HG02840 (cell line): ENCODE data around the gene HS3ST4.
"Not testable (repeated sequence)": the region's sequence is repeated elsewhere in the genome, so short reads cannot be mapped to it uniquely, and the experiment has no call there.

Experiments used
- ATAC-seq: cut with Tn5 transposase; IDR thresholded peaks from one replicate; pipeline ENCODE4 v1.9.1; 2021; ENCODE audit warnings: mild to moderate bottlenecking, moderate library complexity, moderate number of reproducible peaks; ENCODE audit not compliant: unreplicated experiment, low FRiP score

The HS3ST4 gene

DNA sequence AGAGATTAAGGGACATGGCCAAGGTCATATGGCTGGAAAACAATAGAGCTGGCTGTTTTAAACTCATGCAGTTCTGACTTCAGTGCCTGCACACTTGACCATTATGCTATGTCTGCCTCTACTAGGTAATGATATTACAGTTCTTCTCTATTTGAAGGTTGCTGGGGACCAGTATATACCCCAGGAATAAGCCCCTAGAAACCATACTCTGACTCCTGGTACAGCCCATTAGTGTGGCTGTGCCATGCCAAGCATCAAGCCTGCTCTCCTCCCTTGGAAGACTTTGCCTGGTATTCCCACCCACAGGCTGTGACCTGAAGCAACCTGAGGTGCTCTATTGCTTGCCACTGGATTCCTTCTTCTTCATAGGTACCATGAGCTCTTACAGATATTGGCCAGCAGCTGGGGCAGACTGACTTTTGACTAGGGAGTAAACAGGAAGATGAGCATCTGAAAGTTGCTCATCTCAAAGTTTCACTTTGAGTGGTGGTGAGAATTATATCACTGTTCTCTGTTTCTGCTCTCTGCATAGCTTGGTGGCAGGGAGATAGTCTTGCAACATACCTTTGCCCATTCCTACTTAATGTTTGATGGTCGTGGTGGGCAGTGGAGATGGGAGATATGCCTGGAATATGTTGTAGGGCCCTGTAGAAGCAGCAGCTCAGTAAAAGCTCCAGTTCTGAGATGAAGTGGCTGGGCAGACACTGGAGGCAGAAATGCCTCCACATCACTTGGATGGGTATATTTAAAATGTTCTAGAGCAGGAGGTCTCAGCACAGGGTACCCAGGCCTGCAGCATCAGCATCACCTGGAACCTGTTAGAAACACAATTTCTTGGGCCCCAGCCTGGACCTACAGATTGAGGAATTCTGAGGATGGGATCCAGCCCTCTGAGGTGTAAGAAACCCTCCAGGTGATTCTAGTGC is 274.7 kb downstream of the HS3ST4 start:
- ATAC-seq: no peak

DNA sequence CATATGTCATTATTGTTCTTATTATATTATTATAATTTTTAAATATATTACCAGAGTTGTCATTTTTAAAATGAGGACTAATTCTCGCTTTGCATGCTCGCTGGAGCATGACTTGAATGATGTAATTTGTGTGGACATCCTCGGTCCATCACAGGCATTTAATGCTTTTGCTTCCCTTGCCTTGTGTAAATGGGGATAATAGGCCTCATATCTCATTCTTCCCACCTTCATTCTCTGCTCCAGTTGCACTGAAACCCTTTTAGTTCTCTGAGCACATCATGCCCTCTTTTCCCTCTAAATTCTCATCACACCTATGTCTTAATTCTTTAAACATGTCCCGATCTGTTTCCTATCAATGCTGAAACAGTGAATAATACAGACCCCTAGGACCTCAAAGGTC is 285.4 kb downstream of the HS3ST4 start:
- ATAC-seq: no peak

DNA sequence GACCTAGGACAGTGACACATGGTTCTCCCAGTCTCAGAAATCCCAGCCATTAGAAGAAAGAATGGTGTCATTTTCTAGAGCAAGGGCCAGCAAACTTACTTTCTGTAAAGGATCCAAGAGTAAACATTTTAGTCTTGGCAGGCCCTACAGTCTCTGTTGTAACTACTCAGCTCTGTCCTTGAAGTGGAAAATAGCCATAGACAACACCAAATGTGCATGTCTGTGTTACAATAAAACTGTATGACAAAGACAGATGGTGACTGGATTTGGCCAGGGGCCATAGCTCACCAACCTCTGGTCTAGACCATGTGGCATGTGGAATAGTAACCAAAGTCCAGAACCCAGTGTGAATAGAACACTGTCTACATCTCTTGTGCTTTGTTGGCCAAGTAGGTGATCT is 286.5 kb downstream of the HS3ST4 start:
- no peak for ATAC-seq

DNA sequence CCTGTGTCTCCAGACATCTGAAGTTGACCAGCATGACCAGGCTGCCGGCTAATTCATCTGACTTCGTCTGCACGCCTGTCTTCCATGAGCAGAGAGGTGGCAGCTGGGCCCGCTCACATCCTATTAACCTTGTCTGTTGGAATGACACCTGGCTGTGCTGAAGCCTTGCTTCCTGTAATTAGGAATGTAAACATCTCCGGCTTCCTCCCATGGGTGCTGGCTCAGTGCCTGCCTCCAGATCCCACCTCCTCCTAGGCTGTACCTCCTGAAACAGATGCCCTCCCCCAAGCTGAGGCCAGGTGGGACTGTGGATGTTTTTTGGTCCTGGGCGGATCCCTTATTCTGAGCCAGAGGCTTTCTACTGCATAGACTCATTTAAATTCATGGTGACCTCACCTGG is 296.3 kb downstream of the HS3ST4 start:
- ATAC-seq: no peak

DNA sequence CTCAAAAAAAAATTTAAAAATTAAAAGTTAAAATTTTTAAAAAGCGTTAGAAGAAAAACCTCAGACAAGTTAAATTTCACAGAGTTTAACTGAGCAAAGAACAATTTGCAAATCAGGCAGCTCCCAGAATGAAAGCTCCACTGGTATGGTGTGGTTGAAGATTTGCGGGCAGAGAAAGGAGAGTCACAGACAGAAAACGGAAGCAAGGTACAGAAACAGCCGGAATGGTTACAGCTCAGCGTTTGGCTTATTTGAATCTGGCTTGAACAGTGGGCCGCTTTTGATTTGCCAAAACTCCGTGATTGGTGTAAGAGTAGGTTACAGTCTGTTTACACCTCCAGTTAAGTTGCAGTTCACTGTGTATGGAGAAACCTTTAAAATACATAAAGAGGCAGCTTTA is 297.1 kb downstream of the HS3ST4 start:
- no peak for ATAC-seq

DNA sequence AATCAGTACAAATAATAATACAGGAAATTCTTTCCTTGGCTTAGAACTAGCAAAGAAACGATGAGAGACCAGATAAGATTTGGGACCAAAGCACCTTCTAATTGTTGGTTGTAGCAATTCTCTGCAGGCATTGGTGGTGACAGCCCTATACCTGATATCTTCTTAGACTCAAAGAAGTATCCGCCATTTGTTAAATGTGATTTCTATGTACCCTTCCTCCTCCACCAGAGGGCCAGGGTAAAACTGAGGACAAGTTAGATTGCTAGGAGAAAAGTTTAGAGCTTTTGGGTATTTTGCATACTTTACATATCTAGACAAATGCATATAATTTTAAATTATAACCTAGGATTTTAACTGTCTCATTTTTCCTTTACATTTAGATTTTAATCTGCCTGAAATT is 304.3 kb downstream of the HS3ST4 start:
- no peak for ATAC-seq

DNA sequence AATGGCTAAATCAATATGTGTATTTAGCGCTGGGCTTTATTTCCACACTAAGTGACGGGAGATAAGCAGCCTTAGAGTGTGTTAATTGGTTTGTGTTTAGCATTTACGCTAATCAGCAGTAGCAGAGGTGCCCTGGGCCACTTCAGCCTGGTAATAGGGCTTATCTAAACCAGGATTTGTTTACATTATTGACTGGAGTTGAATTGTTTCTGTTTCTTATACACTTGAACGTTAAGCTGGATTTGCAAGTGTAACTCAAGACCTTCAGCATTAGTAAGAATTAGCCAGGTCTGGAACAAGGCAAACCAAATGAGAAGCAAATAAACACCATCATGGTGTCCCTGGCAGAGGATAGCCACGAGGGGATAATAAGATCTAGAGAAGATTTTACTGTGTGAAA is 313.6 kb downstream of the HS3ST4 start:
- ATAC-seq: no peak

DNA sequence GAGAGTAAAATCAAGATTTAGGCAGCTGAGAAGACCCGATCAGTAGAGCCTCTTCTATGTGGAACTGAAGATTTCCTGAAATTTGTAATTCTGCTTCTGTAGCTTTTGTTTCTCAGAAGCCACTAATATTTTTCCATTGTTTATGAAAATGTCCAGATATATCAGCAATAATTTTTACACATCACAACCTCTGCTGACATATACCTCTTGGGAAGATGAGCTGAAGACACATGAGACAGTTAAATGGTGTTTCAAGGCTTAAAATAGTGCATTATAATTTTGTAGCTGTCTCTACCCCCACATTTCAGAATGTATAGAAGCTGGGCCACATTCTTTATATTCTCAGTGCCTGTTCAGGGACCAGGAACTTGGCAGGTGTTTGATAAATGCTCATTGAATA is 320.6 kb downstream of the HS3ST4 start:
- ATAC-seq: no peak

DNA sequence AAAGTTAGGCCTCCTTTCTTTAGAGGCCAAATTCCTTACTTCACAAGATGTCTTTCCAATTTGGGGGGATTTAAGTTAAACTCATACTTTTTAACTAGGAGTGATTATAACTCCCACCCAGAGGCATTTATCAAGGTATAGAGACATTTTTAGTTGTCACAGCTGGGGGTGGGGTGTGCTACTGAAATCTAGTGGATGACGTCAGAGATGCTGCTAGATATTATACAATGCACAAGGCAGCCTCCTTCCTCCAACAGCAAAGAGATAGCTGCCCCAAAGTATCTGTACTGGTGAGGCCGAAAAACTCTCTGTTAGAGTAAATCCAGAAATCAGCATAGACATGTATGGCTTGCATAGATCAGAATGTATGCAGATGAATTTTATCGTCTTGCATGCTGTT is 324.0 kb downstream of the HS3ST4 start:
- ATAC-seq: no peak

DNA sequence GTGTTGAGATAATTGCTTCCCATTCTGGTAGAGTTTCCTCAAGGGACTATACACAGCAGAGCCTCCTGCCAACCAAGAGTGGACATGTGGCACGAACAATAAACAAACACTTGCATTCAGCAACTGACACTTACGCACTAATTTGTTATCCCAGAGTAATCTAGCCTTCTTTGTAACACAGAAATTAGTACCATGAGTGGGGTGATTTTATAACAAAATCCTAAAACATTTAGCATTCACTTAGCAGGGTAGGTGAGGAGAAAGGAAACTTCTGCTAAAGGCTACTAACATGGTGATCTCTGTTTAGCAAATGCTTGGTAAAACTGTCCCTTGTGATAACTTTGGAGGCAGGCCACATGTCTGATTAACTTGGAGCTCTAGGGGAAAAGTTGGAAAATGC is 325.2 kb downstream of the HS3ST4 start:
- ATAC-seq: no peak

DNA sequence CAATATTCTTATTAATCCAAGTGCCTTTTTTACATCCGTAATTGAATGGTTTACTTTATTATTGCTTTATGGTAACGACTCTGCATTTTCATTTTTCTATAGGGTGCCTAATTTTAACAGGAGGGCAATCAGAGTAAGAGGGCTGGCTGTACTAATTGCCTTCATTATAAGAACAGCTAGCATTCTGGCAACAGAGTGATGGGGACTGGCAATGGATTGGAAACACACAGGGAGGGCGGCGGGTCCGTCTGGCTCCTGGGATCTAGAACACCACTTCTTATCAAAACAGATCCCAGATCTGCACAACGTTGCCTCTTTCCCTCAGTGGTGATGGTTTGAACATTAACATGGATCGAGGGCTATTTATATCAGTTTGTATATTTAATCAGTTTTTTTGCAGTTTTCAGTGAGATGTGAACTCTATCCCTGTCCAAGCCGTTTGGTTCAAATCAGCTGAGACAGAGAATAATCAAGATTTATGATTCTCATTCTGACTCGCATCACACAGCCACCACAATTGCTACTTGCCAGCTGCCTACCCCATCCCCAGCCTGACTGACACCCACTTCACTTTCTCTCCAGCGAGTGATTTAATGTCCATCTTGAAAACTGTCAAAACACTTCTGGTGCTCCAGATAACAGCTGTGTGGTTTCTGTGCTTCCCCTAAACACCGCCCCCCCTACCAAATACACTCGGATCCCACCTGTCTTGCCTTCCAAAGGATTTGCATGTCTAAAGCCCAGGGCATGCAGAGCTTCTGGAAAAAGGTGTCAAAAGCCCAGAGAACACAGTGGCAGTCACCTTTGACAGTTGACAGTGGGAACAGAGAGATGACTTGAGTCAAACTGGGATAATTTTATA is 327.9 kb downstream of the HS3ST4 start:
- ATAC-seq: no peak

DNA sequence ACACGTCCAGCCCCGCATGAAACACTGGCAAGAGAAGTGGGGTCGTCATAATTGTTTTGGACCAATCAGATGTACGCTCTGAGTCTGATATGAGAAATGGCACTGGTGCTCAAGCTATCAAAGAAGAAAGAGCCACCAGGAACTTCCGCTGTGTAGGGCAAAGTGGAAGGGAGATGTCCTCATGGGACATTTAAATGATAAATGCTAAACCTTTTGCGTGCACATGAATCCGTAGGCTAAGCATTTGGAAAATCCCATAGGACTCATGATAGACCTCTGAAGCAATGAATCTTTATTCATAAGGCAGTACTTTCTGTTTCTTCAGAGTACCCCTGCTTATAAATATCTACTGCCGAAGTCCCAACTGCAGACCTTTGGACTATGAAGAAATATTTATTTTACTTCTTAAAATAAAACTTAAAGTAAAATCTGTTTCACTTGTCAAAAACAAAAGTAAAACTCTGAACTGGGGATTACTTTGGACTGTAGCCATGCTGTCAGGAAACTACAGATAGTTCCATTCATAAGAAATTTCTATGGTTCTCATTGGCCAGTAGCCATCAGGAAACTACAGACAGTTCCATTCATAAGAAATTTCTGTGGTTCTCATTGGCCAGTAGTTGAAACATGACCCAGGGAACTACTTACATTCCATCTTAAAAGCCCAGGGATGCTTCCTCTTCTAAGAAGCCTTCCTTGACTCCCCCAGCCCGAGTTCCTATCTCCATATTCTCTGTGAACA is 335.1 kb downstream of the HS3ST4 start:
- no peak for ATAC-seq

DNA sequence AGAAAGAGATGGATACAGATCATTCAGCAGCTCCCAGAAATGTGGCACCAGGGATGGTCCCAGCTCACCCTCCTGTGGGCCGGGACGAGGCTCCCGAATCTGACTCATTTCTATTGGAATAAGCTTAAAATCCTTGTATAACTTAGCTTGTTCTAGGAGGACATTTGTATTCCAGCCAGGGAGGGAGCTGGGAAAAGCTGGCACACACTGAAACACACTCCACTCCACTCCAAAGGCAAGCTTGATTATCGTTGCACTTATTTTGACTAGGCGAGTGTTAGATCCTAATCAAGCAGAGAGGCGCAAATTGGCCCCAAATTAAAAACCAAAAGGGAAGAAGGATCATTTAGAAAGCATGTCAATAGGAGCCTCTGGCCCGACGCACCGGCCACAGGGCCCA is 339.5 kb downstream of the HS3ST4 start:
- ATAC-seq: no peak

DNA sequence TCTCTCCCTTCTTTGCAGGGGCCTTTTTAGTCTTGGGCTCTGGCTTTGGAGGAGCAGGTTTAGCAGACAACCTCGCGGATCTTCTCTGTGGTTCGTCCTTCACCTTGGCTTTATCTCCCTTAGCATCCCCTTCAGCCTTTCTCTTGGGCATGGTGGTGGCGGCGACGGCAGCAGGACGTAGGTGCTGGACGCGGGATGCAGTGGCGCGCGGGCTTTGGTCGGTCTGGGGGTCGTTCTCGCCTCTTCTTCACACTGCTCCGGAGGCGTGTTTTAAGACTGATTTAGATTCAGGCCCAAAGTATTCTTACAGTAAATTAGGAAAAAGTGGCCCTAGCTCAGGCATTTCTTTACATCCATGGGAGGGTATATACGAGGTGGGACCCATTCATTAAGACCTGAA is 340.9 kb downstream of the HS3ST4 start:
- ATAC-seq: not testable (repeated sequence)

DNA sequence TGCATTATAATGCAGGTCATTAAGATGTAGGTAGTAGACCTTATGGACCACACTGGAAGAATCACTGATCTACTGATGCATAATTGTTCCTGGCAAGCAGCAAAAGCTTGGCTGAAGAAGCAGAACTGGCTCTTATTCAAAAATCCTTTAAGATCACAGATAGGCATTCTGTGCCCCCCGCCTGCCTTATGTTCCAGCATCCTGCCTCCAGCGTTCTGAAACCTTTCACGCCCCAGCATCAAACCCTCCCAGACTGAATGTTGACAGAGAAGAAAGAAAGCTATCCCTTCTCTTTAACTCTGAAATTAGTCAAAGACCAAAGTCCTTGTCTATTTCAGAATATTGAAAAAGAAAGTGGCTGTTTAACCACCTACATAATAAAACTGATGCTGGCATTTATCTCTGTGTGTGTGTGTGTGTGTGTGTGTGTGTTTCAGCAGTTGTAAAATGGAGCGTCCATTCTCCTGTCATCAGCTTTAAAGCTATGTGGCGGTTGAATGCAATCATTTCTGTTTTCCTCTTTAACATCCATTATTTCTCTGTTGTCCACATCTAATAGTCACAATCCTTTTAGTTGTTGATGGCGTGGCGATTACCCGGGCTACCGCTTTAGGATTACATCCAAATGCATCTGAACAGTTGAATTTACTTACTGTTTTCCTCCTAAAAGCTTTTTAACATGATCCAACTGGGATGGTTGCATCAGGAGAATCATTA is 350.4 kb downstream of the HS3ST4 start:
- ATAC-seq: no peak

DNA sequence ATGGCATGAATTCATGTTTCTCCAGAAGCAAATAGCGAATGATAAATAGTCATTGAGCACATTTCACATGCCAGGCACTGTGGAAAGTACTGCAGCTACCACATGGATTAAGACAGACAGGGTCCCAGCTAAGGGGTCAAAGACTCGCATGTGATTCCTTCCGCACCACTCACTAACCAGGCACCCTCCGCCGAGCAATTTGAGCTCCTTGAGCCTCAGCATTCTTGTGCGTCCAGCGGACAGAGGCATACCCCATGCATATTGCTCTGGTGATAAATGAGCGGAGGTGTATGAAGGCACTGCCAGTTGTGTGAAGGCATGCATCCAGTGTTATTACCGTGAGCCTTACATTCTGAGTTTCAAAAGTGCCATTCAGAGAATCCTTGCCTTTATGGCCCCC is 358.7 kb downstream of the HS3ST4 start:
- ATAC-seq: no peak

DNA sequence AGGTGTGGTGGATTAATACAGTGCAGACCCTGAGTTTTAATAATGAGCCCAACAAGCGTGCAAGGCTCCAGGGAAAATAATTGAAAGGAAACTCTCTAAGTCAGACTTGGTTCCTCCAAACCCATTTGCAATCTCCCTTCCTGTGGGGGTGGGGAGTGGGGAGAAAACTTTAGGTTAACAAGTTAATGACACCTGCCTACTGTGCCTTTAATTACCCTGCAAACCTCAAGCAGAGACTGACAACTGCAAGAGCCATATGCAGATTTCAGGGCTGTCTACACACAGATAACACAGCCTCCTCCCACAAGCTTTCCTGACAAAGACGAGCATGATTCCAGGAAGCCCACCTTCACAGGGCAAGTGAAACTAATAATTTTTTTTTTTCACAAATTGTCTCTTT is 359.3 kb downstream of the HS3ST4 start:
- ATAC-seq: no peak

DNA sequence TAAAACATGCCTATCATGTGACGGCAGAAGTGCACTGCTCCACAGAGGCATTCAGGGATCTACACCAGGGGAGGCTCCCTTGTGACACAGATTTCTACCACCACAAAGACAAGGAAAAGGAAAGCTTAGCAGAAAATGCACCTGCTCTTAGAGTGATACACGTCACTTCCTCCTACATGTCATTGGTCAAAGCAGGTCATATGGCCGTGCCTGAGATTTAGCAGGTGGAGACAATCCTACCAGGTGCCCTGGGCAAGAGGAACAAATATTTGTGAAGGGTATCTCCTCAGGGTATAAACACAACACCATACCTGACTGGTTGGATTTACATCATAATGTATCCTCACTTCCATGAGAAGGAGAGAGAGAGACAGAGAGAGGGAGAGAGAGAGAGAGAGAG is 362.1 kb downstream of the HS3ST4 start:
- ATAC-seq: no peak

DNA sequence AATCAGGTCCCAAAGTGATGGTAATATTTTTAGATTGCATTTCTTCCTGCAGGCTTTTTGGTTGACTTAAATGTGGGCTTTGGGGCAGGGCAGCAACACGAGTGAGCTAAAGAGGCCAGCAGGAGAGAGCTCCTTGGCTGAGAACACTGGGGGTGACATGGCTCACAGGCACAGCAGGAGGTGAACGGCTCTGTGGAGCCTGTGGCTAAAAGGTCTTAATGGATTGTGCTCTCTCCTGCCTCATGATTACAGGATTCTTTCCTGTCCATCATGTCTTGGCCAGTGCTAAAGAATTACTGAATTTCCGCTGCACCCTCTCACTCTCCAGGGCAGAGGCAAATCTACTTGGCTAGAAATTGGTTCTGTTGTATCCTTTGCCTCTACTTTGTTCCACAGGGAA is 366.6 kb downstream of the HS3ST4 start:
- no peak for ATAC-seq
